Measurements from ENCODE around the gene LVRN.

Gene LVRN

DNA sequence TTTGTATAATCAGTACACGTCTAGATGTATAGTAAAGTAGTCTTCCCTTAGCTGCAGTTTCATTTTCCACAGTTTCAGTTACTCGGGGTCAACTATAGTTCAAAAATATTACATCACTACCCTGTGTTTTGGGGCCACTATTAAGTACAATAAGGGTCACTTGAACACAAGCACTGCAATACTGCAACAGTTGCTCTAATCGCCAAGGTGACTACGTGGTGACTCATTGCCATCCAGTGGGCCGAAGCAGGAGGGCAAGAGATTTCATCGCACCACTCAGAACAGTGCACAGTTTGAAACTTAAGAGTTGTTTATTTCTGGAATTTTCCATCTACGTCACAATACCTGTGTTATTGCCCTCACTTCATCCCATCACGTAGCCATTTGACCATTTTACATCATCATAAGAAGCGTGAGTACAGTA is 69.8 kb downstream of the LVRN start, which contains the start of gene ARL14EPL:
TSS of gene ARL14EPL (plus strand) at position 379 of the 424 bp plus-strand sequence. CDS start 18,994 bp downstream, outside the sequence.
- peak; percentile 76 for DNase-seq

DNA sequence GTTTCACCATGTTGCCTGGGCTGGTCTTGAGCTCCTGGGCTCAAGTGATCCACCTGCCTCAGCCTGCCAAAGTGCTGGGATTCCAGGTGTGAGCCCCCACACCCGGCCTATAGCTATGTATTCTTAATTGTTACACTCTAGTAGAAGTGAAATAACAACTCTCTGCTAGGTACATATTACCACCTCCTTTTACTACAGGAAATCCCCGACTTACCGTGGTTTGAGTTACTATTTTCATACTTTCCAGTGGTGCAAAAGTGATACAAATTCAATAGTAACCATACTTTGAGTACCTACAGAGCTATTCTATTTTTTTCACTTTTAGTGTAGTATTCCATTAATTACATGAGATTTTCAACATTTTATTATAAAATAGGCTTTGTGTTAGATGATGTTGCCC is 70.7 kb downstream of the LVRN start:
- DNase-seq, result no peak

- DNase-seq, result no peak
Measured at GRCh38 chr5:116035123-116035522, 72.8 kb downstream of the LVRN start.

- peak; percentile 5 for DNase-seq
Measured at GRCh38 chr5:116037236-116037822, 75.1 kb downstream of the LVRN start.

DNA sequence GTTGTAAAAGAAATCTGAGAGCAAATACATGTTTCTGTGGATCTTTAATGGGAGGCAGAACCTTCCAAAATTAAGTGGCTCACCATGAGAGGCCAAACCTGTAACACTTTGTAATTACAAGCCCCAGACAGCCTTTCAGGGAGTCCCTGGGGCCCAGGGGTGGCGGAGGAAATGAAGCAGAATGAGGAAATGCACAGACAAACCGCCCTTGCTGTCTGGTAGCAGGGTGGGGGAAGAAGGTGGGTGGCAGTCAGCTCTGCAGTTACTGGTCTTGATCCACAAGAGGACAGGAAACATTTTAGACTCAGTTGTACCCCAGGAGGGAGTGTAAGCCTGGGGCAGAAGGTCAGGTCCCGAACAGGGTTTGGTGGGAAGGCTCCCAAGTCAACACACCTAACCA is 76.5 kb downstream of the LVRN start:
- DNase-seq, result no peak

- no peak for DNase-seq
Measured at GRCh38 chr5:116042375-116042774, 80.1 kb downstream of the LVRN start.

DNA sequence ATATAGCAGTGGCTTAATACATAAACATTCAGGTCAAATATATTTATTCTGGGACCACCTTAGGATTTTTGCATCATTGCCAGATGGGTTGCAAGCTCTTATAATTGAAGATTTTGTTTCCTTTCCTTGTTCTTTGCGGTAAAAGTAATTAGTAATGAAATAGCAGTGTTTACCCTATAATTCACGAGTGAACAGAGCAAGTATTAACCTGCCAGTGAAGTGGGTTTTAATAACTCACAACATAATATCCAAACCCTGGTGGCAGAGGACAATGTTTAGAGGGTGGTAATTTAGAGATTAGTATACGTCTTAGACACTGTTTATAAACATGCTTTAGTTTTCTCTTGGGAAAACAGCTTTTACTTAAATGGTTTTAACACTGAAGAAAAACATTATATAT is 81.8 kb downstream of the LVRN start:
- no peak for DNase-seq

- no peak for DNase-seq
Measured at GRCh38 chr5:116045821-116046220, 83.5 kb downstream of the LVRN start.

- no peak for DNase-seq
Measured at GRCh38 chr5:116046261-116046660, 84.0 kb downstream of the LVRN start.

- DNase-seq, result no peak
Measured at GRCh38 chr5:116046823-116047222, 84.5 kb downstream of the LVRN start.

GRCh38 chr5:116058346-116058936 is 96.2 kb downstream of the LVRN start:
- no peak for DNase-seq

GRCh38 chr5:116062352-116062751 is 100.1 kb downstream of the LVRN start:
- DNase-seq, result no peak

DNA sequence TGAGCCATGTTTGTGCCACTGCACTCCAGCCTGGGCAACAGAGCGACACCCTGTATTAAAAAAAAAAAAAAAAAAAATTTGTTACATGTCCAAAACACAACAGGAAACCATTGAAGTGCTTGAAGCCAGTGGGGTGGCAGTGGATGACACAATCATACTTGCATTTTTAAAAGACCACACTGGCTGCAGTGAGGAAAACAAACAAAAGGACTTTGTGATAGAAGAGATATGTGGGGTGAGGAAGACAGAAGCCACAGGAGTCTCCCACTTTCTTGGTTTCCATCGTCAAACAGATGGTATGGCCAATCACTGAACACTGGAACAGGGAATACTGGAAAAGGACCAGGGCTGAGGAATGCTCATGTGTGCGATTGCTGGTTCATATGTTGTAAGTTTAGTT is 101.7 kb downstream of the LVRN start:
- no peak for DNase-seq

DNA sequence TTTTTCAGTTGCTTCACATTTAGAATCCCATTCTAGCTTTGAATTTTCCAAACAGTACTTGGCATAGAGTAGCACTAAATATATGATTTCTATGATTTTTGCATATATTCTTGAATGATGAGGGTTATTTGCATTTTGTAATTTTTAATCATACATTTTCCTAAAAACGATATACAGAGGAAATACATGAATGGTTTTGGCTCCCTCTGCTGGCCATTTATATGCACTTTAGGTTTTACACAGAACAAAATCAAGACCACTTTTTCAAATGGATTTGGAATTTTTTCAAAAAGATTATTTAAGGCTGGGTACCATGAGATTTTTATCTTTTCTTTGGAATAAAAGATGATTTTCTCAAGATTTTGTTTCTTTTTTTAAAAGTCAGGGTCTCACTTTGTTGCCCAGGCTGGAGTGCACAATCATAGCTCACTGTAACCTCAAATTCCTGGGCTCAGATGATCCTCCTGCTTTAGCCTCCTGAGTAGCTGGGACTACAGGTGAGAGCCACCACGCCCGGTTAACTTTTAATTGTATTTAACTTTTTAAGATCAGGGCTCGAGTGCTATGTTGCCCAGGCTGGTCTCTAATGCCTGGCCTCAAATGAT is 105.9 kb downstream of the LVRN start:
- DNase-seq, result peak; percentile 16

DNA sequence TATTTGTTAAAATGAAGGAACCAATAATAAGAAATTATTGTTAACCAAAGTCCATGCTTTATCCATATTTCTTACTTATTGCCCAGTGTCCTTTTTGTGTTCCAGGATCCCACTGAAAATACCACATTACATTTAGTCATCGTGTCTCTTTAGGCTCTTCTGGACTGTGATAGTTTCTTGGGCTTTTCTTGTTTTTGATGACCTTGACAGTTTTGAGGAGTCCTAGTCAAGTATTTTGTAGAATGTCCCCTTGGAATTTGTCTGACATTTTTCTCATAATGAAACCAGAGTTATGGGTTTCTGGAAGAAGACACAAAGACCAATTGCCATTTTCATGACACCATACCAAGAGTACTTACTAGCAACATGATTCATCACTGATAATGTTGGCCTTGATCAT is 108.9 kb downstream of the LVRN start:
- no peak for DNase-seq

DNA sequence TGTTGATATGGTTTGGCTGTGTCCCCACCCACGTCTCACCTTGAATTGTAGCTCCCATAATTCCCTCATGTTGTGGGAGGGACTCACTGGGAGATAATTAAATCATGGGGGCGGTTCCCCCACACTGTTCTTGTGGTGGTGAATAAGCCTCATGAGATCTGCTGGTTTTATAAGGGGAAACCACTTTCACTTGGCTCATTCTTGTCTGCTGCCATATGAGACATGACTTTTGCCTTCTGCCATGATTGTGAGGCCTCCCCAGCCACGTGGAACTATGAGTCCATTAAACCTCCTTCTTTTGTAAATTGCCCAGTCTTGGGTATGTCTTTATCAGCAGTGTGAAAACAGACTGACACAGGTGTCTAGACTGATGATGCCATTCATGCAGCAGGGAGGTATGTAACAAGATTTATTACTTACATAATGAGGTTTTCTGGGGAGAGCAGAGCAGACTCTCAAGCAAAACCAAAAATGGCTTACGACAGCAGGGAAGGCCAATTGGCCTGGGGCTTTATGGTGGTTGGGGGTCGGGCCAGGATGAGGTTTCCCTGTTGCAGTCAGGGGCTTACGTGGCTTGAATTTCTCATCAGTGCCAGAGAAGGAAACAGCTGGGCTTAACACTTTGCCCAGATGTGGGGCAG is 113.0 kb downstream of the LVRN start:
- DNase-seq, result no peak

DNA sequence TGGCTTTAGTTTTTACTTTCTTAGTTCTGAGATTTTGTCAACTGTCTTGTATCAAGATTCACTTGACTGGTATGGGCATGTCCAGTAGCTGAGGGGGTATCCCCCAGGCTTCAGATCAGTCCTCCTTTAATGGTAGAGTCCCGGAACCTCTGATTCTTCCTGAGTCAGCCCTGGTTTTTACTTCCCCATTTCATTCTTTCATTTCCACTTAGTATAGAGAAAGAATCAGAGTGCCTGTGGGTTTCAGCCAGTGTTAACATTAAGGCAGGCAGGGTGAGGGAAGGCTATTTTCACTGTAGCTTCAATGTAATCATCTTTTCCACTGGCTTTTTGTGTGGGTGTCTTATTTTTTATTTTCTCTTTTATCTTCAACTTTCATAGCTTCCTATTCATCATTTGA is 114.2 kb downstream of the LVRN start:
- no peak for DNase-seq
